GM21619 (cell line): ENCODE results near the gene STK32B.

ENCODE experiments used
- ATAC-seq: cut with Tn5 transposase; IDR thresholded peaks from one replicate; pipeline ENCODE4 v1.9.1; 2021; ENCODE audit not compliant: unreplicated experiment

Gene STK32B

DNA sequence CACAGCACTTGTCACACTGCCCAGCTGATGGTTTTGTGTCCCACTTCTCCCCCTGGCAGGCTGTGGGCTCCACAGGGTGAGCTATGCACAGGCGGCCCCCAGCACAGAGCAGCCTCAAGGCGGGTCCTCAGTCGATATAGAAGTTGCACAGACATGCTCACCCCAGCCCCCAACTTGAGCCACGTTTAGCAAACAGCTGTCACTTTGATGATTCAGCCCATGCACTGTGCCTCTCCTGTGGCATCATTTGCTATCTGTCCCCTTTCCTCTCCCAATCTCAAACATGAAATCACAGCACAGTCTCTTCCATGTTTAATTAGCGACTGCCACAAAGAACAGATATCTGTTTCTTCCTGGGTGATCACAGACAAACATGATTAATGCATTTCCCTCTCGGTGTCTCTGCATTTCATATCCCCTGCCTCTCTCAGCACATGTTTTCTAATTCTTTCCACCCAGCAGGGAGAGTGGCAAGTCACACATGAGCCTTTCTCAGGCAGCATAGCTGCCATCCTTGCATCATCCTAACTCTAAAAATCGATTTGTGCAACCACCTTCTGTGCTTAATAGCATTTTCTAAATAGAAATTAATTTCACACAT, 452.2 kb downstream of the STK32B start:
- ATAC-seq, result no peak

DNA sequence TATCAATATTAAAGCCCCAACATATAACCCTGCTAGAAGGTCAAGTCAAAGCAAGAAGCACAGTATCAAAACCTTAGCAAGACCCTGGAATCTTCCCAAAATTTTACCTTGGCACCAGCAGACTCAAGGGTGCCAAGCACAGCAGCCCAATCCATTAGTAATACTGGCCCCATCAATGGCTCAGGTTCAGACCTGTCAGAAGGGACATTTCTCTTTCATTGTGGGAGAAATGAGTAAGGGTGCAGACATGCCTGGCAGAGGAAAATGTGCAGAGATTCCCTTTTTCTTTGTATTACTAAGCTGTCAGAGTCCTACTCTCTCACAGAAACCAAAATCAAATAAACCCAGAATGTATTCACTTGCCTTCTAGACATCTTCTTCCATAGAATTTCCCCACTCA, 453.2 kb downstream of the STK32B start:
- no peak for ATAC-seq

DNA sequence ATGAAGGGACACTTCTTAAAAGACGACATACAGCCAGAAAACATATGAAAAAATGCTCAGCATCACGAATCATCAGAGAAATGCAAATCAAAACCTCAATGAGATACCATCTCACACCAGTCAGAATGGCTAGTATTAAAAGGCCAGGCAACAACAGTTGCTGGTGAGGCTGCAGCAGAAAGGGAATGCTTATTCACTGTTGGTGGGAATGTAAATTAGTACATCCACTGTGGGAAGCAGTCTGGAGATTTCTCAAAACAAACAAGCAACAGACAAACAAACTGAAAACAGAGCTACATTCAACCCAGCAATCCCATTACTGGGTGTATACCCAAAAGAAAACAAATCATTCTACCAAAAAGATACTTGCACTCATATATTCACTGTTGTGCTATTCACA, 459.2 kb downstream of the STK32B start:
- no peak for ATAC-seq

DNA sequence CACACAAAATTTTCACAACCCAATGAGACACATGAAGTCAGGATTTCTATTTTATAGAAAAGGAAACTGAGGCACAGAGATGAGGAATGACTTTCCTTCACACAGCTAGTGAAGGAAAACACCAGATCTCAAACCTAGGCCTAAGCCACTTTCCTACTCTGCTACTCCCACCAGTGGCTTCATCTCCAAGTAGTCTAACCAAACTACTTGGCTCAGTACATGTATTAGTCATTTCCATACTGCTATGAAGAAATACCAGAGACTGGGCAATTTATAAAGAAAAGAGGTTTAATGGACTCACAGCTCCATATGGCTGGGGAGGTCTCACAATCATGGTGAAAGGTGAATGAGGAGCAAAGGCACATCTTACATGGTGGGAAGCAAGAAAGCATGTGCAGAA, 460.5 kb downstream of the STK32B start:
- no peak for ATAC-seq

DNA sequence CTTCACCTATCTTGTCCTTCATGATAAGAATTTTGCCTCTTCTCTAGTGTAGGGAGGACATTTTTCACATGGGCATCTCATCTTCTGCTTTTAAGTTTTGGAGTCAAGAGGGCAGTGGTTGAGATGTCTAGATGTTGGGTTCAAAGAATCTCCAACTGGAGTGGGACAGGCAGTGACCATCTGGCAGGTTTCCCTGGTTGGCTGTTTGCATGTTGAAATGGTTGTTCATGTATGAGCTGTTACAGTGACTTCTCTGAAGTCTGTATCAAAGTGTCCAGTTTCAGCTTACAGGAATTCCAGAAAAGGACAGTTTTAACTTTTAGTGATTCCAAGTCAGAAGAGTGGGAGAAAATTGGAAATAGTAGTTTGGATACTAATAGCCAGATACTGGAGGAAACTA, 464.4 kb downstream of the STK32B start:
- ATAC-seq, result no peak

DNA sequence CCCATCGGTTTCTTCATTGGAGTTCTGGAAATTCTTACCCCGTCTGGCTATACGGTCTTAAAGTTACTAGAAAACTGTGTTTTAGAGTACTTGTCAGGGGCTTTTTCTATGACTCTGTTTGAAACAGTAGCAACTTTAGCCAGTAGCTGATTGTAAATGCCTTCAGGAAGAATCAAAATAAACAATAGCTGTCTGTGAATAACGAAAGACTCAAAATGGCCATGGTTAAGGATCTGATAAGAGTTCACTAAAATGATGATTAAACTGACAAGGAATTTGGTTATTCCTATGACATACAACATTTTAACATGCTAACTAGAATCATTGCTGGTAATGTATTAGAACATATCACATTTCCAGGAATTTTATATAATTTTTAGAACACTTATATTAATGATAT, 466.1 kb downstream of the STK32B start:
- ATAC-seq, result no peak

DNA sequence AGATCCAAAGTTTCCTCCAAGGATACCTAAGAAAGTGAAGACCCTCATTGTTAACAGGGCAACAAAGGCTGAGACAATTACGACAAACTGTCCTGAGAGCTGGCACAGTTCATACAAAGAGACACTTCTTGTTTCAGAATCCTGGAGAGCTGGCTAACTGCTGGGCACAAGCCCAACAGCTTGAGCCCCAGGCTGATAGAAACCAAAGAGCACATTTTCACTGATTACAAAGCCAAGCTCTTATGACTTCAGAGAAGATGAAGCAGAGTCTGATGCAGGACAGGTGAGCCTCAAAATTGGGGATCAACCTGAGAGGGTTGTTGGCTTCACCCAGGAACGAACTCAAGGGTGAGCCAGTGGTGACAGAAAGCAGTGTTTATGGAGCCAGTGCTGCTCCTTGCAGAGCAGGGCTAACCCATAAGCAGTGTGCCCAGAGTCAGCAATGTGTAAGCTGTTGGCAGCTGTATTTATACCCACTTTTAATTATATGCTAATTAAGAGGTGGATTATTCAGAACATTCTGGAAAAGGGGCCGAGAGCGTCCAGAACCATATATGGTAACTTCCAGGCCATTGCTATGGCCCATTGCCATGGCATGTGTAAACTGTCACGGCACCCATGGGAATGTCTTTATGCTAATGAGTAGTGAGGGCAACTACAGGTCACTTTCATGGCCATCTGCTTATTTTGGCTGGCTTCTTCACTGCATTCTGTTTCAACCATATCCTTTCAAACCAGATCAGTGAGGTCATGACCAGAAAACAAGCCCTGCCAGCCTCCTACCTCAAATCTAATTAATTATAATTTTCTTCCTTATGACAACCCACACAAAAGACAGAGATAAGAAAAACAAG, 473.4 kb downstream of the STK32B start:
- ATAC-seq, result no peak

DNA sequence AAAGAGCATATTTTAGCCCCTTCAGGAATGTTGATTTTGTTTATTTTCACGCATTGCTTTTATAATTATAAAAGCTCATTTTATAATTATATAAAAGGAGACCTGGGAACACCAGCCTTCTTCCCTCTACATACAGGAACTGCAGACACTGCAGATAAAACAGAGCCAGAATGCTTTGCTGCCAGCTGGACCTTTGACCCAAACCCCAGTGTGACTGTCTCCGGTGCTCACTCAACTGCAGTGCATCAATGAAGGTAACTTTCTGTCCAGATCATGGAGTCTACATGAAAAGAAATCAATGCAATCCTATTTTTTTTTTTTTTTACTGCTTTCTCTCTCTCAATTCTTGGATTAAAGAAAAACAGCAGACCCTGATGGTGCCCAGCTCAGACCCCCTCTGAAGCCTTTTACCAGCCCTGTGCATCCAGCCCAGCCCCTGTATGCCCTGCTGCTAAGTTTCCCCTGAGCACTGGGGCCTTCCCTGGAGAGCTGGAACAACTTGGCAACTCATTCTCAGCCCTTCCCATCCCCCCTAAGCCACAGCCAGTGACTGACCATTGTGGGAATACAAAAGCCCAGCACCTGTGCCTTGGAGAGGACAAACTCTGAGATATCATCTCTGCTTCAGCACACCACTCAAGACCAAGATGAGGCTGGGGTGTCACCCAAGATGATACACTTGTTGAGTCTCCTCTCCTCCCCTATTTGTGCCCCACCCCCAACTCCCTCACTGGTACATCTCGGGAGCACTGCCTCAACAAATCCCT, 475.0 kb downstream of the STK32B start:
- ATAC-seq, result no peak

DNA sequence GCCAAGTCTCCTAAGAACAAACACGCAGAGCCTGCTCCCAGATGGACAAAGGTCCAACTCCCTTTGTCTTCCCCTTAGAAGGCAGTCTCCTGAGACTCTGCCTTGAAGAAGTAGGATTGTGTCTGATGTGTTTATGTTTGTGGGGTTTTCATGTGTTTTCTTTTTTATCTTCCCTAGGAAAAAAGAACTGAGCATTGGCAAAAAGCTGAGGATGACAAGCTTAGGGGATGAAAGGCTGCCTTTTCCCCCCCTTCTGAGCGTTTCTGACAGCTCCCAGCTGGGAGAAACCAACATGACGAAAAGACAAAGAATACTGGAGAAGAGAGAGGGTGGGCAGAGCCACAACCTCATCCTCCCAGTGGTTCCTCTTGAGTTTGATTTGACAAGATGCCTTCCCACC, 475.9 kb downstream of the STK32B start:
- no peak for ATAC-seq

DNA sequence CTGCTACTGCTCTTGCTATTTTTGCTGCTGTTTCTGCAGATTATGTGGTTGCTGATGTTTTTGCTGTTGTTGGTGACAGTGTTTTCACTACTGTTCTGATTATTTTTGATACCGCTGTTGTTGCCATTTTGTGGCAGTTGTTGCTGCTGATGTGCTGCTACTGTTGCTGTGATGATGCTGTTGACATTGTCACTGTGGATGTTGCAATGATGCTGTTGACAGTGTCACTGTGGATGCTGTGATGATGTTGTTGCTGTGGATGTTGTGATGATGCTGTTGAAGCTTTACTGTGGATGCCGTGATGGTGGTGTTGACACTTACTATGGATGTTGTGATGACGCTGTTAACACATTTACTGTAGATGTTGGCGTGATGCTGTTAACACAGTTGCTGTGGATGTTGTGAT, 476.8 kb downstream of the STK32B start:
- ATAC-seq, result no peak

DNA sequence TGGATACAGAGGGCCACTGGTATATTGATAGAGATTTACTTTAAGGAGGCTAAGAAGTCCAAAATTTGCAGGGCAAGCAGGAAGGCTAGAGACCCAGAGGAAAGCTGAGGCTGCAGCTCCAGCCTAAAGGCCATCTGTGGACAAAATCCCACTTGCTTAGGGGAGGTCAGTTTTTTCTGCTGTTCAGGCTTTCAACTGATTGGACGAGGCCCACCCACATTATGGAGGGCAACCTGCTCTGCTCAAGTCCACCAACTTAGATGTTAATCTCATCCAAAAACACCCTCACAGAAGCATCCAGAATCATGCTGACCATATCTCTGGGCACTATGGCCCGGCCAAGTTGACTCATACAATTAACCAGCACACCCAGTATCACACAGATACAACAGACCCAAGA, 480.8 kb downstream of the STK32B start:
- ATAC-seq, result no peak

DNA sequence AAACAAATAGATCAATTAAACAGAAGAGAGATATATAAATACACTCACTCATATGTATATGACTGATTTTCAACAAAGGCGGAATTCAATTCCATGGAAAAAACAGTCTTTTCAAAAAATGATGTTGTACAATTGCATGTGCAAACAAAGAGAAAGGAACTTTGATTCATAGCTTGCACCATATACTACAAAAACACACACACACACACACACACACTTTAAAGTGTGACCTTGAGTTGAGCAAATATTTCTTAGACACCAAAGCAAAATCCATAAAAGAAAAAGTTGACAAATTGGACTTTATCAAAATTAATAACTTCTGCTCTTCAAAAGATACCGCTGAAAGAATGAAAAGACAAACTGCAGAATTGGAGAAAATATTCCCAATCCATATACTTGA, 488.3 kb downstream of the STK32B start:
- no peak for ATAC-seq

DNA sequence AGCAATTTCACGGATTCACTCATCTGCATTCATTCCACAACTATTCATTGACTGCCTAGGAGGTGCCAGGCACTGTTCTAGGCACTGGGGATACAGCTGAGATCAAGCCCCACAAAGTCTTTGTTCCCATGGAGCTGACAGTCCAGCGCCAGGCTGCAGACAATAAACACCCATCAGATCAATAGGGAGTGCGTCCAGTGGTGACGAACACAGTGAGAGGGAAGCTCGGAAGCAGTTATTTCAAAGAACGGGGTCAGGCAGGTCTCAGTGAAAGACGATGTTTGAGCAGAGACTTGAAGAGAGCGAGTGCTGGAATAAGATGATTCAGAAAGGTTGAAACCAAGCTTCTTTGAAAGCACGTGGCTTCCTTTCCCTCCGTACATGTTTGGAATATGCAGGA, 489.9 kb downstream of the STK32B start:
- ATAC-seq, result no peak

DNA sequence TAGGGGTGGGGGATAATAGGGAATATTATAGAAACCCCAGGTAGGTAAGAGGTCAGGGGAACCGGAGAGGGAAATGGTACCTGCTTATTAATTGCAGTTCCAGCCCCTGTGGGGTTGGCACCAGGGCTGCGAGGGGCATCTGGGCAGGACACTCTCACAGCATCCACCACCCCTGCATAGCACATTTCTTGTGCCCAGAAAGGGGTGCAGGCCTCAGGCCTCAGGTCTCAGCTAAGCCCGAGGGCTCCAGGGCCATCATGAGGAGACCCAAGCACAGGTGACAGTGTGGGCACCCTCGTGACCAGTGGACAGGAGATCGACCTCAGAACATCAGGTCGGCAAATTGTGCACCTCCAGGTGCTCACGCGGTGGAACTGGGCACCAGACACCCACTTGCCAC, 492.4 kb downstream of the STK32B start:
- ATAC-seq, result no peak

DNA sequence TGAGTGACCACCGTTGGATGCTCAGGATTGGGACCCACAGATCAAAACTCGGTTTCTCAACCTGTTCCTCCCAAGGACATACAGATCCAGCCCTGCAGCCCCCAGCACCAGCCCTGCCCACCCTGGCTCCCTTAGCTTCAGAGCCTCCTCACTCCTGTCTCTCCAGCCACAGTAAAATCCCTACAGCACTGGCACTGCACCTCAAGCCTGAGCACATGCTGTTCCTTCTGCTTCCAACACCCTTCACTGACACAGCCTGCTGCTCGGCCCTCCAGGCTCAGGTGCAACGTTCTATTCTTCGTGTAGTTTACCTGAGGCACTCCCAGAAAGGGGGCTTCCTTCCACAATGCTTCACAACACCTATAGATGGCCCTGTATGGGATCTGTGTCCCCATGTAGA, 493.5 kb downstream of the STK32B start:
- ATAC-seq, result no peak

DNA sequence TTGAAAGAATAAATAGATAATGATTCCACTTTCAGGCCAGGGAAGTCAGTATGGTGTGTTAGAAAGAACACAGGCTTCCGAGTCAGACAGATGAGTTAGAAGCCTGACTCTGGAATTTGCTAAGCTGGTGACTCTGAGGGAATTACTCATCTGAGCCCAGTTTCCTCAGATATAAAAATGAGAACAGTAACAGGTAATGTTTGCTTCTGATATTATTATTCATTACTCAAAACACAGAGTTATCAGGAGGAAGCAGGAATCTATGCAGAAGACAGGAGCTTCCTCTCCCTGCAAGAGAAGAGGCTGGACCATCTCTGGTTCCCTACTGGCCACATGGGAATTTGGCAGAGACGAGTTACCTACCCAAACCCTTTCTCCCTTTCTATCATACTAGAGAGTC, 494.0 kb downstream of the STK32B start:
- ATAC-seq, result no peak

DNA sequence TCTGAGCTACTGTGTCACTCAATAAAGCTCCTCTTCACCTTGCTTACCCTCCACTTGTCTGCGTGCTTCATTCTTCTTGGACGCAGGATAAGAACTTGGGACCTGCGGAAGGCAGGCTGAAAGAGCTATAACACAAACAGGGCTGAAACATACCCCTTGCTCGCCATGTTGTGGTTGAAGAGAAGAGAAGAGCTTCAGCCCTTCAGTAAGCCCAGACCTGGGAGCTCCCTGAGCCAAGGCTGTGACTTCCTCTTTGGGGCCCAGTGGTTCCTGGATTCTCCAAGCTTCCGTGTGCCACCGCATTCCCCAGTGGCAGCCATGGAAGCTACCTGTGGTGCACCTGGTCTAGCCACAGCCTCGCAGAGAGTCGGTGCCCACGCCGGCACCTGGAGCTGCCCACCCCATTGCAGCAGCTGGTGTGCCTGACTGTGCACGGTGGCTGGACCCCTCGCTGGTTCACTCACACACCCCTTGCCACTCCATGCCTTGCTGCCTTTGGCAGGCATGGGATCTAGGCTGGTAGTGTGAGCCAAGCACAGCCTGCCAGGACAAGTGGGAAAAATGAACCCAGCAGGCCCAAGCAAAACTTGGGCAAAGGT, 496.5 kb downstream of the STK32B start:
- no peak for ATAC-seq
